ENCODE results near the gene N4BP2L2. TPM values are rescaled to one million over a fixed set of nuclear protein-coding genes. Genes with fewer than 3 reads are reported as not detected.

The N4BP2L2 gene
- total RNA-seq, 1 experiment from 2014 or later, result 138 TPM

DNA sequence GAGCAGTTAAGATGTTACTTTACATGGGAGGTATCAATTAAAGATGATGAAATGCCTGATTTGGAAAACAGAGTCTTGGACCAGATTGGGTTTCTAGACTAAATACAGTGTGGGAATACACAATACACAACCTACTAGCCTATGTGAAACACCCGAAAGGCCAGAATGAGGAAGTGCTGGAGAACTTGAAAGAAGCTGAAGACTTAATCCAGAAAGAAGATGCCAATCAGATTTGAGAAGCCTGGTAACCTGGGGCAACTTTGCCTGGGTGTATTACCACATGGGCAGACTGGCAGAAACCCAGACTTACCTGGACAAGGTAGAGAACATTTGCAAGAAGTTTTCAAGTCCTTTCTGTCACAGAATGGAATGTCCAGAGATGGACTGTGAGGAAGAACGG is 153.9 kb downstream of the N4BP2L2 start:
- no peak overlapping the region for H3K4me3 ChIP-seq (ENCODE audit: low read length)
- H3K36me3 ChIP-seq (ENCODE audit: insufficient read depth, low read length), result peaks cover 9% of the 10 kb centered on the region
- H3K27ac ChIP-seq (ENCODE audit: low read length), result no peak overlapping the region
- H3K9me3 ChIP-seq (ENCODE audit: low read length), result no peaks in the 10 kb centered on the region
- no peaks in the 10 kb centered on the region; the same call in 1 of the 2 replicates for H3K4me1 ChIP-seq (ENCODE audit: low read length)
- H3K79me2 ChIP-seq (ENCODE audit: low read length), result no peaks in the 10 kb centered on the region
- no peak overlapping the region for H2AFZ ChIP-seq (ENCODE audit: low read length)
- H3K9me2 ChIP-seq (replicated peaks; ENCODE audit: insufficient read depth, low read length), result no peaks in the 10 kb centered on the region
- no peaks in the 10 kb centered on the region for H4K20me1 ChIP-seq (ENCODE audit: insufficient read depth, low read depth, low read length)
- DNase-seq, result no peak
- H3K27me3 ChIP-seq (ENCODE audit: low read length), result no peaks in the 10 kb centered on the region
- no peak overlapping the region for H3K4me2 ChIP-seq (ENCODE audit: low read depth, low read length, poor library complexity, severe bottlenecking)
- H3K9ac ChIP-seq (ENCODE audit: low read length), result no peak overlapping the region

DNA sequence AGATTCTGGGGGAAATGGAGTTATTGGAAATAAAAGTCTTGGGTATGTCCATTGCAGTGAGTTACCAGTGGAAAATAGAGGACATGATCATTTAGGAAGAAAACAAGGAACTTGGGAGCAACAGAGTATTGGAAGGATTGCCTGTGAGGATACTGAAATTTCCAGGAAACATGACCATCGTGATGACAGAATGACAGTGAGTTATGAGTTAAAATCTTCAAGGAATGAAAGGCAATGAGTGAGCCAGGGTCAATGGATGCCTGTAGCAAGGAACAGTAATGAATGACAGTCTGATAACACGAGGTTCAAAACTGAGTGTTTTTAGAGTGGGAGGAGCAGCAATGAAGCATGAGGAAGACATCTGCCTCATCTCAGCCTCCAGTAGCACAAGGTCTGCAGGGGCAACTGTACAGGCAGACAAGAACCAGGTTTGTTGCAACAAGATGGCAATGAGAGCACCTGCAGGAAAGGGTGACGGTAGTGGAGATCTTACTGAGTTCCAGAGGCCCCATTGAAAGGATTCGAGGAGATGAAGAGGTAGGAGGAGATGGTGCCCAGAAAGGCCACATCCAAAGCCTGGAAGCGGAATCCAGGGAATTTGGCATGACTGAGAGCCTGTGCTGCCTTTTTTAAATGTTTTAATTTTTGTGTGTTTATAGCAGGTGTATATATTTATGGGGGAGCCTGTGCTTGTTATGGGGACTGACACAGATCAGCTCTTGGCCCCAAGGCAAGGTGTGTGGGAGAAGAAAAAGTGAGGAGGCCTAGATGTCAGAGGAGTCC is 154.6 kb downstream of the N4BP2L2 start:
- Histone ChIP-seq H3K36me3 (ENCODE audit: insufficient read depth, low read length) (peaks cover 9% of the 10 kb centered on the region), H3K4me3 (ENCODE audit: low read length) (no peak overlapping the region), H3K9me3 (ENCODE audit: low read length) (no peaks in the 10 kb centered on the region), H3K9me2 (replicated peaks; ENCODE audit: insufficient read depth, low read length) (no peaks in the 10 kb centered on the region), H3K27me3 (ENCODE audit: low read length) (no peaks in the 10 kb centered on the region), H3K4me2 (ENCODE audit: low read depth, low read length, poor library complexity, severe bottlenecking) (no peak overlapping the region), H4K20me1 (ENCODE audit: insufficient read depth, low read depth, low read length) (no peaks in the 10 kb centered on the region), H3K4me1 (ENCODE audit: low read length) (no peaks in the 10 kb centered on the region; the same call in 1 of the 2 replicates), H2AFZ (ENCODE audit: low read length) (no peak overlapping the region), H3K79me2 (ENCODE audit: low read length) (no peaks in the 10 kb centered on the region), H3K9ac (ENCODE audit: low read length) (no peak overlapping the region), H3K27ac (ENCODE audit: low read length) (no peak overlapping the region)
- no peak for DNase-seq

Small RNA genes within 50 kb of the gene (small RNA-seq; reads per million reads assigned to genes)
- not detected for gene RF00190

Other genes with a start within 250 kb of the N4BP2L2 start
- gene ZAR1L, start 223.4 kb downstream of the N4BP2L2 start, total RNA-seq (2014; rRNA removed; shearing (Covaris generic); ENCODE audit: low replicate concordance), result 0.32 TPM in 1 of 2 replicates, not detected in the other
- 11.9 and 16.8 TPM in 2 replicates for gene BRCA2, start 223.3 kb downstream of the N4BP2L2 start, total RNA-seq (2014; rRNA removed; shearing (Covaris generic); ENCODE audit: low replicate concordance)
- gene N4BP2L1, start 110.7 kb downstream of the N4BP2L2 start, total RNA-seq (2014; rRNA removed; shearing (Covaris generic); ENCODE audit: low replicate concordance), result 14.2 and 17.8 TPM in 2 replicates
- 30.5 and 61.2 TPM in 2 replicates for gene PDS5B, start 47.7 kb upstream of the N4BP2L2 start, total RNA-seq (2014; rRNA removed; shearing (Covaris generic); ENCODE audit: low replicate concordance)

Data from Karpas-422 (cell line).